A549 (cell line): Measurements from ENCODE around the gene ZBTB12. TPM values are rescaled to one million over a fixed set of nuclear protein-coding genes. Genes with fewer than 3 reads are reported as not detected.

Source experiments
- ATAC-seq, 2 experiments: fragments of 200-7000 bp in 1 of 2; fragments of >200 bp in 1 of 2; cut with Nextera tagmentation in 1 of 2; cut with Tn5 transposase in 1 of 2; 3 replicates each; pipeline versions ENCODE4 v1.8.0 to v1.9.1; 2018 to 2020; ENCODE audit warnings: mild to moderate bottlenecking in 1 of 2, moderate library complexity in 1 of 2
- CTCF ChIA-PET: fragments of 300-600 bp; sonication (Branson Sonifier 250); formaldehyde crosslinking; extraction: SDS; loops from one replicate; lab custom pipeline; 2021; ENCODE audit warnings: antibody characterized with exemption, inconsistent platforms; lab: Yijun Ruan, JAX
- POLR2A ChIA-PET: fragments of 350-600 bp; formaldehyde crosslinking; extraction: SDS; loops from one replicate; lab custom pipeline; 2021; ENCODE audit warnings: antibody characterized with exemption, inconsistent platforms; lab: Yijun Ruan, JAX
- DNase-seq, 2 experiments: peaks; one replicate each; pipeline versions ENCODE4 v3.0.0 to v3.0.0-alpha.2; 2011 to 2016; ENCODE audit warnings: low read depth in 1 of 2, low spot score in 1 of 2
- FAIRE-seq: peaks from 2 replicates; lab custom pipeline; 2011; peaks lifted over from hg19 to GRCh38; lab: Jason Lieb, UNC
- H3K27ac ChIP-seq, 2 experiments: fragments of >200 bp; sonication (Bioruptor Twin); formaldehyde crosslinking; 3 replicates each; pipeline ENCODE4 v1.5.1; 2016 to 2017
- H3K4me1 ChIP-seq: fragments of >200 bp; sonication (Bioruptor Twin); formaldehyde crosslinking; 3 replicates; pipeline ENCODE4 v1.6.1; 2016
- H3K4me2 ChIP-seq: fragments of >200 bp; sonication (Bioruptor Twin); formaldehyde crosslinking; 3 replicates; pipeline ENCODE4 v1.6.1; 2016
- H3K4me3 ChIP-seq: fragments of >200 bp; sonication (Bioruptor Twin); formaldehyde crosslinking; 3 replicates; pipeline ENCODE4 v1.5.1; 2016
- H3K9me3 ChIP-seq: fragments of >200 bp; sonication (Bioruptor Twin); formaldehyde crosslinking; 3 replicates; pipeline ENCODE4 v1.6.1; 2016
- BHLHE40 ChIP-seq: IDR thresholded peaks from 2 replicates; pipeline ENCODE4 v1.6.1; 2012; ENCODE audit warnings: low read depth, low read length, inconsistent platforms
- CEBPB ChIP-seq, 2 experiments: fragments of >200 bp in 1 of 2; sonication (Bioruptor Twin) in 1 of 2; formaldehyde crosslinking in 1 of 2; IDR thresholded peaks; 2 replicates each; pipeline ENCODE4 v1.6.1; 2012 to 2016
- CTCF ChIP-seq: fragments of >200 bp; sonication (Bioruptor Twin); formaldehyde crosslinking; IDR thresholded peaks from 3 replicates; pipeline ENCODE4 v1.5.1; 2016
- FOSB ChIP-seq: fragments of 250-450 bp; sonication (Bioruptor Pico); IDR thresholded peaks from 2 replicates; pipeline ENCODE4 v1.5.0; 2020; ENCODE audit warnings: mild to moderate bottlenecking, moderate library complexity
- FOXS1 ChIP-seq: fragments of 250-450 bp; sonication (Bioruptor Pico); IDR thresholded peaks from 2 replicates; pipeline ENCODE4 v1.5.0; 2020; ENCODE audit warnings: mild to moderate bottlenecking, moderate library complexity
- GATA3 ChIP-seq: IDR thresholded peaks from 2 replicates; pipeline ENCODE4 v1.6.1; 2012; ENCODE audit warnings: borderline replicate concordance
- HOXB5 ChIP-seq: fragments of 250-450 bp; sonication (Bioruptor Pico); IDR thresholded peaks from 2 replicates; pipeline ENCODE4 v1.5.0; 2020; ENCODE audit warnings: mild to moderate bottlenecking, moderate library complexity
- KDM1A ChIP-seq: fragments of 200-600 bp; sonication (generic); IDR thresholded peaks from 2 replicates; pipeline ENCODE4 v1.6.1; 2016; ENCODE audit warnings: low read depth, mild to moderate bottlenecking
- KDM5A ChIP-seq: fragments of 200-600 bp; sonication (generic); IDR thresholded peaks from 2 replicates; pipeline ENCODE4 v1.6.1; 2016; ENCODE audit warnings: antibody characterized with exemption, mild to moderate bottlenecking
- MAFK ChIP-seq: fragments of 450-650 bp; IDR thresholded peaks from 2 replicates; pipeline ENCODE4 v1.6.1; 2014; ENCODE audit not compliant: partially characterized antibody
- MAZ ChIP-seq: fragments of 150-350 bp; IDR thresholded peaks from 2 replicates; pipeline ENCODE4 v1.6.1; 2014; ENCODE audit warnings: antibody characterized with exemption, low read depth, low read length, borderline replicate concordance
- PBX3 ChIP-seq: IDR thresholded peaks from 2 replicates; pipeline ENCODE4 v1.6.1; 2012
- RFX5 ChIP-seq: fragments of 450-650 bp; IDR thresholded peaks from 2 replicates; pipeline ENCODE4 v1.7.1; 2014; ENCODE audit warnings: antibody characterized with exemption, mild to moderate bottlenecking, moderate library complexity
- SREBF2 ChIP-seq: fragments of 450-650 bp; IDR thresholded peaks from 2 replicates; pipeline ENCODE4 v1.6.1; 2014; ENCODE audit warnings: mild to moderate bottlenecking, moderate library complexity
- TP53 ChIP-seq: fragments of 250-450 bp; sonication (Bioruptor Pico); IDR thresholded peaks from 2 replicates; pipeline ENCODE4 v1.5.0; 2021; ENCODE audit warnings: mild to moderate bottlenecking, moderate library complexity
- ZC3H11A ChIP-seq: fragments of 450-650 bp; IDR thresholded peaks from 2 replicates; pipeline ENCODE4 v1.6.1; 2014; ENCODE audit warnings: antibody characterized with exemption, mild to moderate bottlenecking
- WGBS: methylation state at CpG from one replicate; pipeline ENCODE4 v1.1.6; 2017; ENCODE audit errors: missing lambda C conversion rate; 5-methylcytosine and 5-hydroxymethylcytosine counted together
- polyA plus RNA-seq, 4 experiments: library from polyadenylated mRNA; depleted of rRNA in 3 of 4; stranded (reverse); fragments of >200 nt; fragmentation: RNase III in 1 of 4; extraction: RNeasy Plus Mini Kit Qiagen cat#74134 plus additional on column Dnase treatment in 1 of 4; gene quantifications; 2 replicates in 3 of 4; 3 replicates in 1 of 4; pipeline ENCODE4 v1.2.3, GENCODE V29; 2011 to 2017
- TF ChIP-seq, protein P1 (sequence below): fragments of 250-450 bp; sonication (Bioruptor Pico); IDR thresholded peaks from 2 replicates; pipeline ENCODE4 v1.5.0; 2020; ENCODE audit warnings: low read depth, mild to moderate bottlenecking, moderate library complexity

The ZBTB12 gene
- polyA plus RNA-seq, 2 of the 4 experiments (the other 2 are of a cell fraction), result 2.2 to 10.0 TPM

DNA sequence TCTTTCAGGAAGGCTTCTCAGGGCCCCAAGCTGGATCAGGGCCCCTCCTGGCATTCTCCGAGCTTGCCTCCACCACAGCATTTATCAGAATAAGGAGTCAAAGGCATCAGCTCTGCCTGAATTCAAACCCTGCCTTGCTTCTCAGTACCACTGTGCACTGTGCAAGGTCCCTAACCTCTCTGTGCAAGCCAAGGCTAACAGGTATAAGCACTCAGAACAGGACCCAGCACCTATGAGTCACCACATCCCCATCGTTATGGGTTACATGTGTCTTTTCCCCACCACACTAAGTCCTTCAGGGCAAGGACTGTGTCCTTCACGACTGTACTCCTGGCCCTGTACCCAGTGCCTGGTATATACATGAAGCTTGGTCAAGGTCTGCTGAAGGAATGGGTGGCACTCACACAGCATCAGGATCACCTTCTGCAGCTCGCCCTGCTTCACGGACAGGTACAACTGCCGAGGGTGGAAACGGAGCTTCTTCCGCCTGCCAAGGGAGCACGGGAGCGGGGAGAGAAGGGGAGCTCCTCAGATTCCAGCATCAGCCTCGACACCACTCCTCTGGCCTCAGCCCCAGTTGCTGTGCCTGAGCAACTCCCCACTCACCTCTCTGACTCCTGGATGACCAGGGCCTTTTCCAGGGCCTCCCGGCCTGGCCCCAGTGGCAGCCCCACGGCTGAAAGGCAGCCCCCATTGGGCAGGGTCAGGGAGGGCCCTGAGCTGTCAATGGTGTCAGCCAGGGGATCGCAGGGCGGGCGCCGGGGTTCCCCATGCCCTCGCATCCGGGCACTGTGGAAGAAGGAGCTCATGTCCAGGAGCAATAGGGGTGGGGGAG lies 14.5 kb downstream of the ZBTB12 start:
- H3K4me3 ChIP-seq, result no peak overlapping the region
- ChIA-PET CTCF (interaction anchor here (0.8 to 3.5 kb wide), 7 partner anchors 9 to 135 kb away, joined by 3 to 25 read pairs (median 3); partner anchors contain the start of gene SLC44A4), POLR2A (no interaction called here)
- no peak for TF ChIP-seq KDM5A
- FAIRE-seq (no peak), ATAC-seq (no peak; a peak in 1 of 6 replicates), DNase-seq (no peak)
- 50% methylated on average over 2 of the region's 19 CpGs for WGBS
- H3K9me3 ChIP-seq, result no peaks in the 10 kb centered on the region
- no peak overlapping the region for H3K27ac ChIP-seq
- H3K4me1 ChIP-seq, result no peaks in the 10 kb centered on the region
- no peak overlapping the region for H3K4me2 ChIP-seq

- no peak overlapping the region for H3K4me2 ChIP-seq
- H3K27ac ChIP-seq, result no peak overlapping the region
- H3K4me1 ChIP-seq, result no peaks in the 10 kb centered on the region
- no peak overlapping the region for H3K4me3 ChIP-seq
- DNase-seq (no peak), FAIRE-seq (no peak), ATAC-seq (no peak)
- TF ChIP-seq MAFK (no peak), CEBPB (IDR thresholded peaks at IDR 0.05) (no peak), KDM1A (no peak), HOXB5 (no peak), RFX5 (no peak), GATA3 (no peak), SREBF2 (no peak), TP53 (CRISPR knock-in tag) (no peak), KDM5A (no peak)
- TF ChIP-seq, protein P1, sequence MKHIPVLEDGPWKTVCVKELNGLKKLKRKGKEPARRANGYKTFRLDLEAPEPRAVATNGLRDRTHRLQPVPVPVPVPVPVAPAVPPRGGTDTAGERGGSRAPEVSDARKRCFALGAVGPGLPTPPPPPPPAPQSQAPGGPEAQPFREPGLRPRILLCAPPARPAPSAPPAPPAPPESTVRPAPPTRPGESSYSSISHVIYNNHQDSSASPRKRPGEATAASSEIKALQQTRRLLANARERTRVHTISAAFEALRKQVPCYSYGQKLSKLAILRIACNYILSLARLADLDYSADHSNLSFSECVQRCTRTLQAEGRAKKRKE (CRISPR knock-in tag), result no peak
- CTCF ChIA-PET, result interaction anchor here (1.4 kb wide), 1 partner anchor 11 kb away, joined by 5 read pairs; no protein-coding TSS in a partner anchor
- no peaks in the 10 kb centered on the region for H3K9me3 ChIP-seq
- POLR2A ChIA-PET, result no interaction called here
- WGBS, result 88% methylated on average over 8 of the region's 18 CpGs
Observed at GRCh38 chr6:31886541-31886991, 15.3 kb downstream of the ZBTB12 start.

DNA sequence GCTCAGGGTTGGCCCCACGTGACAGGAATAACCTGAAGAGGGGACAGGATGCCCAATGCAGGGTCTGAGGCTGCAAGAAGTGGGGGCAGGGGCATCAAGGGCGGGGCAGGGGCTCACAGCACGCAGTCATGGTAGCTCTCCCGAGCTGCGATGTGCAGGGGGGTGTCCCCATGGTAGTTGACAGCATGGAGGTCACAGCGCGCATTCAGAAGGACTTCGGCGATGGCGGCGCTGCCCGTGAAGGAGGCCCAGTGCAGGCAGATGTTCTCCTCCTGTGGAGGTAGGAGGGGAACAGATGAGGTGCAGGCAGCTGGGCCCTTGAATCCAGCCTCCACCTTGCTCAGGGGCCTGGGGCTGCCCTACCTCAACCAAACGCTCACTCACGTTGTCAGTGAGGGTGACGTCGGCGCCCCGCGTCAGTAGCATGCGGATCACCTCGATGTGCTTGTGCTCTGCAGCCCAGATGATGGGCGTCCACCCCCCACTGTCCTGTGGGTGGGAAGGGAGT lies 17.3 kb downstream of the ZBTB12 start:
- 99% methylated on average over 15 of the region's 22 CpGs for WGBS
- H3K4me3 ChIP-seq, result no peak overlapping the region
- DNase-seq (no peak), FAIRE-seq (no peak), ATAC-seq (no peak)
- ChIA-PET POLR2A (no interaction called here), CTCF (interaction anchor here (1.4 to 1.8 kb wide), 2 partner anchors 13 to 67 kb away, joined by 6 to 12 read pairs; partner anchors contain the start of gene EHMT2)
- no peak overlapping the region for H3K4me2 ChIP-seq
- H3K27ac ChIP-seq, result no peak overlapping the region
- no peaks in the 10 kb centered on the region for H3K9me3 ChIP-seq
- TF ChIP-seq CEBPB (IDR thresholded peaks at IDR 0.05) (no peak), MAZ (no peak), KDM1A (no peak), PBX3 (no peak), BHLHE40 (no peak), FOSB (CRISPR knock-in tag) (no peak), CTCF (no peak), MAFK (no peak), FOXS1 (CRISPR knock-in tag) (no peak), ZC3H11A (no peak)
- TF ChIP-seq, all 56 proteins: peak for 0
- H3K4me1 ChIP-seq, result no peaks in the 10 kb centered on the region
